SK-MEL-5 (cell line): Measurements from ENCODE around the gene RAB3B. TPM values are rescaled to one million over a fixed set of nuclear protein-coding genes. Genes with fewer than 3 reads are reported as not detected.

Experiments
- DNase-seq: peaks from one replicate; pipeline ENCODE4 v3.0.0-alpha.2; 2016; ENCODE audit warnings: low read depth, low spot score
- in situ Hi-C: cut with HindIII; loops from 2 replicates; pipeline ENCODE4 v1.10.0; 2016; ENCODE audit warnings: low sequenced_read_pairs, high pct_unique_total_duplicates, low pct_unique_long_range_greater_than_20kb
- small RNA-seq, 2 experiments: library from RNA; depleted of rRNA; stranded (forward); fragments of <200 nt; gene quantifications; one replicate each; pipeline ENCODE3, GENCODE V24; 2014
- total RNA-seq: library from RNA; depleted of rRNA; stranded (reverse); fragments of >200 nt; shearing (Covaris generic); gene quantifications from 2 replicates; pipeline ENCODE4 v1.2.3, GENCODE V29; 2014; rRNA removed

RAB3B gene
- total RNA-seq, 1 experiment from 2014 or later, result 0.08 TPM

GRCh38 chr1:51867479-51868232, 122.8 kb downstream of the RAB3B start:
- in situ Hi-C loops, result no loop called here
- DNase-seq, result no peak

- DNase-seq, result no peak
- in situ Hi-C loops, result no loop called here
Measured at GRCh38 chr1:51863384-51863783, 127.1 kb downstream of the RAB3B start.

GRCh38 chr1:51861669-51862068, 128.8 kb downstream of the RAB3B start:
- in situ Hi-C loops, result no loop called here

GRCh38 chr1:51859735-51860134, 130.8 kb downstream of the RAB3B start:
- in situ Hi-C loops, result no loop called here
- no peak for DNase-seq

More at GRCh38 chr1:51861669-51862068, 128.8 kb downstream of the RAB3B start:
- DNase-seq, result no peak

GRCh38 chr1:51859333-51859732, 131.2 kb downstream of the RAB3B start:
- DNase-seq, result no peak
- in situ Hi-C loops, result no loop called here

- in situ Hi-C loops, result no loop called here
- no peak for DNase-seq
Measured at GRCh38 chr1:51858892-51859291, 131.6 kb downstream of the RAB3B start.

Small RNAs within 50 kb of the gene (small RNA-seq; reads per million reads assigned to genes)
- gene RN7SL290P (0 reads per million in 2 experiments), gene RNA5SP48 (0.02 to 3.6 reads per million in 2 experiments)

Other genes with a start within 250 kb of the RAB3B start
- gene NRDC, start 112.0 kb downstream of the RAB3B start, total RNA-seq, result 48.0 and 59.5 TPM in 2 replicates
- 10.5 and 13.3 TPM in 2 replicates for gene KTI12, start 43.1 kb upstream of the RAB3B start, total RNA-seq
- 89.9 and 97.9 TPM in 2 replicates for gene TXNDC12, start 64.5 kb upstream of the RAB3B start, total RNA-seq
- gene BTF3L4, start 65.6 kb upstream of the RAB3B start, total RNA-seq, result 36.4 and 48.5 TPM in 2 replicates
- 12.4 and 13.3 TPM in 2 replicates for gene ZFYVE9, start 151.4 kb upstream of the RAB3B start, total RNA-seq